Gastrocnemius medialis (tissue), 4 donors: ENCODE measurements around the gene LGALS7. TPM values are rescaled to one million over a fixed set of nuclear protein-coding genes. Genes with fewer than 3 reads are reported as not detected.
"Not testable (repeated sequence)": the region's sequence is repeated elsewhere in the genome, so short reads cannot be mapped to it uniquely, and the experiment has no call there.

Experiments used
- ATAC-seq, 2 donors: fragments of 150-250 bp; one replicate each; pipeline ENCODE4 v1.9.1; 2016
- DNase-seq, 2 donors: peaks; one replicate each; pipeline ENCODE4 v3.0.0-alpha.2; 2019
- H3K27ac ChIP-seq, 4 donors: fragments of 200-600 bp; sonication (generic); 1 replicate in 1 of 4; 2 replicates in 3 of 4; pipeline ENCODE4 v1.5.1; 2016 to 2018; ENCODE audit warnings: mild to moderate bottlenecking in 2 of 4, moderate library complexity in 1 of 4
- H3K27me3 ChIP-seq, 3 donors: fragments of 200-600 bp; sonication (generic) in 2 of 3; 1 replicate in 1 of 3; 2 replicates in 2 of 3; pipeline versions ENCODE4 v1.5.1 to v1.6.0; 2016 to 2019; ENCODE audit warnings: mild to moderate bottlenecking in 1 of 3, moderate library complexity in 1 of 3
- H3K36me3 ChIP-seq, 2 donors: fragments of 200-600 bp; sonication (generic) in 1 of 2; one replicate each; pipeline ENCODE4 v1.5.1; 2017 to 2018
- H3K4me1 ChIP-seq, 2 donors: fragments of 200-600 bp; sonication (generic) in 1 of 2; one replicate each; pipeline ENCODE4 v1.5.1; 2016 to 2017; ENCODE audit warnings: mild to moderate bottlenecking in 2 of 2
- H3K4me3 ChIP-seq, 4 donors: fragments of 200-600 bp; sonication (generic) in 3 of 4; 1 replicate in 1 of 4; 2 replicates in 3 of 4; pipeline ENCODE4 v1.5.1; 2016 to 2019; ENCODE audit warnings: mild to moderate bottlenecking in 2 of 4
- H3K9me3 ChIP-seq, 3 donors: fragments of 200-600 bp; sonication (generic) in 2 of 3; 1 replicate in 1 of 3; 2 replicates in 2 of 3; pipeline ENCODE4 v1.5.1; 2016 to 2019
- POLR2A ChIP-seq, 2 donors: fragments of 450-650 bp; IDR thresholded peaks; one replicate each; pipeline ENCODE4 v1.6.1; 2017; ENCODE audit warnings: antibody characterized with exemption in 2 of 2, mild to moderate bottlenecking in 2 of 2, moderate library complexity in 2 of 2
- in situ Hi-C, 4 donors: fragments of 200-750 bp; cut with MboI; loops; one replicate each; pipeline versions ENCODE4 v1.15.0 to v1.8.0; 2017; ENCODE audit warnings: low sequenced_read_pairs in 4 of 4
- intact Hi-C: fragments of 100-400 bp; cut with DNase I; formaldehyde crosslinking; loops from one replicate; pipeline ENCODE4 v1.15.1; 2023; ENCODE audit warnings: low total_unique reads
- total RNA-seq, 4 donors: library from RNA; depleted of rRNA; stranded (reverse); fragments of >200 nt; gene quantifications; one replicate each; pipeline versions ENCODE4 v1.1.0 to v1.2.3, GENCODE V29; 2016
- TF ChIP-seq, protein P1 (sequence below), 5 experiments: fragments of 450-650 bp in 3 of 5; fragments of 200-600 bp in 2 of 5; sonication (generic) in 2 of 5; IDR thresholded peaks in 4 of 5; conservative IDR thresholded peaks in 1 of 5; 1 replicate in 4 of 5; 2 replicates in 1 of 5; pipeline ENCODE4 v1.5.1; 2016 to 2019; ENCODE audit warnings: antibody characterized with exemption in 5 of 5, mild to moderate bottlenecking in 3 of 5, moderate library complexity in 3 of 5

The LGALS7 gene
- total RNA-seq, 4 donors from 2014 or later, result not detected

GRCh38 chr19:38812009-38812840 lies 38.9 kb upstream of the LGALS7 start:
- in situ Hi-C loops, result no loop called here
- Histone ChIP-seq H3K36me3 (peaks cover 0 to 27% of the 10 kb centered on the region in 2 donors), H3K27ac (no peak overlapping the region), H3K4me3 (no peak overlapping the region), H3K9me3 (no peaks in the 10 kb centered on the region), H3K27me3 (no peaks in the 10 kb centered on the region), H3K4me1 (no peaks in the 10 kb centered on the region)
- DNase-seq (no peak), ATAC-seq (peak in 1 of 2 donors; percentile 29)
- TF ChIP-seq, protein P1, sequence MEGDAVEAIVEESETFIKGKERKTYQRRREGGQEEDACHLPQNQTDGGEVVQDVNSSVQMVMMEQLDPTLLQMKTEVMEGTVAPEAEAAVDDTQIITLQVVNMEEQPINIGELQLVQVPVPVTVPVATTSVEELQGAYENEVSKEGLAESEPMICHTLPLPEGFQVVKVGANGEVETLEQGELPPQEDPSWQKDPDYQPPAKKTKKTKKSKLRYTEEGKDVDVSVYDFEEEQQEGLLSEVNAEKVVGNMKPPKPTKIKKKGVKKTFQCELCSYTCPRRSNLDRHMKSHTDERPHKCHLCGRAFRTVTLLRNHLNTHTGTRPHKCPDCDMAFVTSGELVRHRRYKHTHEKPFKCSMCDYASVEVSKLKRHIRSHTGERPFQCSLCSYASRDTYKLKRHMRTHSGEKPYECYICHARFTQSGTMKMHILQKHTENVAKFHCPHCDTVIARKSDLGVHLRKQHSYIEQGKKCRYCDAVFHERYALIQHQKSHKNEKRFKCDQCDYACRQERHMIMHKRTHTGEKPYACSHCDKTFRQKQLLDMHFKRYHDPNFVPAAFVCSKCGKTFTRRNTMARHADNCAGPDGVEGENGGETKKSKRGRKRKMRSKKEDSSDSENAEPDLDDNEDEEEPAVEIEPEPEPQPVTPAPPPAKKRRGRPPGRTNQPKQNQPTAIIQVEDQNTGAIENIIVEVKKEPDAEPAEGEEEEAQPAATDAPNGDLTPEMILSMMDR (IDR thresholded peaks at IDR 0.05 in 4 of 5, conservative IDR thresholded peaks at IDR 0.05 in 1 of 5), result no peak
- TF ChIP-seq POLR2A (IDR thresholded peaks at IDR 0.05), result no peak
- intact Hi-C loops, result no loop called here

GRCh38 chr19:38809592-38810252 lies 36.4 kb upstream of the LGALS7 start:
- Histone ChIP-seq H3K4me1 (no peaks in the 10 kb centered on the region), H3K36me3 (peaks cover 0 to 2% of the 10 kb centered on the region in 2 donors), H3K27me3 (no peaks in the 10 kb centered on the region), H3K4me3 (no peak overlapping the region), H3K27ac (no peak overlapping the region), H3K9me3 (no peaks in the 10 kb centered on the region)
- TF ChIP-seq POLR2A (IDR thresholded peaks at IDR 0.05), result no peak
- TF ChIP-seq, protein P1 (IDR thresholded peaks at IDR 0.05 in 4 of 5, conservative IDR thresholded peaks at IDR 0.05 in 1 of 5), result no peak
- intact Hi-C loops (no loop called here), in situ Hi-C loops (no loop called here)
- DNase-seq (no peak), ATAC-seq (no peak)

DNA sequence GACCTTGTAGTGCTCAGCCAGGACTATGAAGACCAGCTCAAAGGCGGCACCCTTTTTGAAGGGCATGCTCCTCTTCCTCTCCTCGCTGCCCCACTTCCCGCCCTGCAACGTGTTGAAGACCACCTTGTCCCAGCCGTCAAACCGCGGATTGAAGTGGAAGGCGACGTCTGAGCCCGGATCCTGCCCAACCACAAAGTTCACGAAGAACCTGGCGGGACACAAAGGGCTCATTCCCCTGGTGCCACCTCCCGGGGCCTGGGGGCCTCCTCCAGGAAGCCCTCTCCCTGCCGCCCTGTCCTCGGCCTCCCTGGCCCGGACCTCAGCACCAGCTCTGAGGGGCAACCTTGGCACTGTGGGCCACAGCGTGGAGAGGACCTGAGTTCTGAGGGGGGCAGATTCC lies 35.4 kb upstream of the LGALS7 start:
- Histone ChIP-seq H3K27ac (no peak overlapping the region), H3K4me1 (no peaks in the 10 kb centered on the region), H3K27me3 (no peaks in the 10 kb centered on the region), H3K36me3 (no peaks in the 10 kb centered on the region), H3K9me3 (no peaks in the 10 kb centered on the region), H3K4me3 (no peak overlapping the region)
- in situ Hi-C loops, result no loop called here
- no peak for TF ChIP-seq POLR2A (IDR thresholded peaks at IDR 0.05)
- TF ChIP-seq, protein P1 (IDR thresholded peaks at IDR 0.05 in 4 of 5, conservative IDR thresholded peaks at IDR 0.05 in 1 of 5), result no peak
- no peak for ATAC-seq
- intact Hi-C loops, result no loop called here
- DNase-seq, result no peak

- DNase-seq, in situ Hi-C loops, intact Hi-C loops, H3K4me1 ChIP-seq, H3K27me3 ChIP-seq, H3K27ac ChIP-seq, H3K9me3 ChIP-seq, H3K36me3 ChIP-seq, ATAC-seq, H3K4me3 ChIP-seq: not testable (repeated sequence)
Measured at GRCh38 chr19:38807374-38808098, 34.2 kb upstream of the LGALS7 start.

DNA sequence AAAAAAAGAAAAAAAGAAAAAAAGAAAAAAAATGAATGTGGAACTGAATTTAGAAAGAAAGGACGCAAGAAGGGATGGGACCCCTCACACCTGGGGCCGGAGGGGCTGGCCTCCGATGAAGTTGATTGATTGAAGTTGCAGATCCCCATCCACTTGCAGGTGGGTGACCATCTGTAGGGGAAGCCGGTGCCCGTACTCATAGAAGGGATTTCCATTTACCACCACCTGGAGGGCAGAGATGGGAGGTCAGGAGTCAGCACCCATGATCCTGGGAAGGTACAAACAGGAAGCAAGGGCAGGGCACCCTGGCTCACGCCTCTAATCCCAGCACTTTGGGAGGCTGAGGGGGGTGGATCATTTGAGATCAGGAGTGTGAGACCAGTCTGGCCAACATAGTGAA lies 33.1 kb upstream of the LGALS7 start:
- H3K27me3 ChIP-seq, result no peaks in the 10 kb centered on the region
- no peaks in the 10 kb centered on the region for H3K36me3 ChIP-seq
- intact Hi-C loops (no loop called here), in situ Hi-C loops (no loop called here)
- H3K27ac ChIP-seq, result no peak overlapping the region
- DNase-seq (no peak), ATAC-seq (no peak)
- no peaks in the 10 kb centered on the region for H3K4me1 ChIP-seq
- H3K4me3 ChIP-seq, result no peak overlapping the region
- H3K9me3 ChIP-seq, result no peaks in the 10 kb centered on the region
- no peak for TF ChIP-seq POLR2A (IDR thresholded peaks at IDR 0.05)
- TF ChIP-seq, protein P1 (IDR thresholded peaks at IDR 0.05 in 4 of 5, conservative IDR thresholded peaks at IDR 0.05 in 1 of 5), result no peak
